ENCODE measurements around the gene RASAL1. TPM values are rescaled to one million over a fixed set of nuclear protein-coding genes. Genes with fewer than 3 reads are reported as not detected.
"Not testable (repeated sequence)": the region's sequence is repeated elsewhere in the genome, so short reads cannot be mapped to it uniquely, and the experiment has no call there.

RASAL1 gene
- total RNA-seq, 1 donor from 2014 or later, result not detected

DNA sequence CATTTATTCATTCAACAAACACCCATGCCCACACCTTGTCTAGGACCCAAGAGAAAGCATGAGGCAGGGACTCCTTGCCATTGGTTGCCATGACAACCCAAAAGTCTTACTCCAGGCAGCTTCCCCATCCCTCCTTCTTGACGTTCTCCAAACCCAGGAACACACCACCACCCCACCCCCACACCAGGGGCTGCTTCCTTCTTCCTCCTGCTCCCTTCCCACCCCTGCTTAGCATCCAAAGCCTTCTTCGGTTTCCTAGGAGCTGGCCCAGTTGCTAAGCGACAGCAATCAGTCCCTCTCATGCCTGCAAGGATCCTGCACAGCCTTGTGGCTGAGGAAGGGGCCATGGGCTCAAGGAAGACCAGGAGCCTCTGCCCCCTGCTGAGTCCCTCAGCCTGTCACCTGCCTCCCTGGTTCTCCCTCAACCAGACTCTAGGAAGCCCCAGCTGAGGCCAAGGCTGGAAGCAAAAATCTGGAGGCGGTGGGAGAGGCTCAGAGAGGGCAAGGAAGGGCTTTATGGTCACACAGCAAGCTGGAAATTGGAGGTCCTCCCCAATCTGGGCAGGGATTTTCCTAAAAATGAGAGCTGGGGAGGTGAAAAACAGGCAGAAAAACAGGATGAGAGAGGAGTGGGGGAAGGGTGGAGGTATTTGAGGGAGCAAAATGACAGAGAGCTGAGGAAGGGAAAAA is 15.4 kb downstream of the RASAL1 start:
- DNase-seq (ENCODE audit: low read depth), result no peak

DNA sequence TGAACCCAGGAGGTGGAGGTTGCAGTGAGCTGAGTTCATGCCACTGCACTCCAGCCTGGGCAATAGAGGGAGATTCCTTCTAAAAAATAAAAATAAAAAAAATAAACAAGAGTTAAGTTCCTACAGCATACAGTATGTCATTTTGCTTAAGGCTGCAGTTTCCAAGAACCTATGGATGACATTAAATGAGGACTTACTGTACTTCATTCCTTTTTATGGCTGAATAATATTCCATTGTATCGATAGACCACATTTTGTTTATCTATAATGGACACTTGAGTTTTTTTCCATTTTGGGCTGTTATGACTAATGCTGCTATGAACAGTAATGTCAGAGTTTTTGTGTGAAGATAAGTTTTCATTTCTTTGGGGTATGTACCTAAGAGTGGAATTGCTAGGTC is 17.4 kb downstream of the RASAL1 start:
- DNase-seq (ENCODE audit: low read depth), result no peak

GRCh38 chr12:113117684-113118083 is 17.9 kb downstream of the RASAL1 start:
- not testable (repeated sequence) for DNase-seq (ENCODE audit: low read depth)

DNA sequence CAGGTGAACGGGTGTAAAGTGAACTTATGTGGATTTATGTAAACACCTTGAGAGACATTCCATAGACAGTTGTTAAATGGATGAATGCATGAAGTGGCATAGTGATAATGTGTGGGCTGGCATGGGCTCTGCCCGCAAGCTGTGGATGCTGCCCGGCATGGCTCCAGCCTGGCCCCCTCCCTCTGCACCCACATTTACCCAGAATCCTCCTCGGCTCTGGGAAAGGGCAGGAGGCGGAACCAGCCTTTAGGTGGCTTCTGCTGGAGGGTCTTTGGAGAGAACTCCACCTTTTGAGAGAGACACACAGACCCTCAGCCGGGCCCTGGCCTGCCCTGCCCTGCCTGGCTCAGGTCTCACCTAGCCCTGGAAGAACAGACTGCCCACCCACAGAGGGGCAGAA is 18.7 kb downstream of the RASAL1 start:
- DNase-seq (ENCODE audit: low read depth), result no peak

DNA sequence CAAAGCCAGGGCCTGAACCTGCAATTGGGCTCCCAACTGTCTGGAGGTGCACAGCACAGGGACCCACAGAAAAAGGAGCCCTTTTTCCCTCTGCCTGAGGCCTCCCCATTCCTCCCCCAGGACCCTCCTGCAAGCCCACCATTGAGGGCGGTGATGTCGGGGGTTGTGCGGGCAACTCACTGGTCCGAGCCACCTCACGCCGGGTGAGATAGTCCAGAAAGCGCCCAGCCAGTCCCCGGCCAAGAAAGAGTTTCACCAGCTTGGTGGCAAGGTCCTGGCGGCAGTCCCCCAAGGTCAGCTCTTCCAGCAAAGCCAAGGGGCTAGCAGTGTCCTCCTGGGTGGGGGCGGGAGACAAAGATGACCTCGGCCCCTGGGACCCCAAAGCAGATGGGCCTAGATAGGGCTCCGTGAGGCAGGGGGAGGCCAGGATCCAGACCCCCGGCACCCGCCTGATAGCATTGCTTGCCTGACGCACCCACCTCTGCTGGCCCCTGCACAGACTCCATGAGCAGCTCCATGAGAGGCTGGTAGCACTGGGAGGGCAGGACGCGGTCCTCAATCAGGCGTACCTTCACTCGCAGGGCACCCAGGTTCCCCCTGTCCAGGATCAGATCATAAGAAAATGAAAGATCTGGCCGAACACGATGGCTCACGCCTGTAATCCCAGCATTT is 20.0 kb downstream of the RASAL1 start:
- no peak for DNase-seq (ENCODE audit: low read depth)

DNA sequence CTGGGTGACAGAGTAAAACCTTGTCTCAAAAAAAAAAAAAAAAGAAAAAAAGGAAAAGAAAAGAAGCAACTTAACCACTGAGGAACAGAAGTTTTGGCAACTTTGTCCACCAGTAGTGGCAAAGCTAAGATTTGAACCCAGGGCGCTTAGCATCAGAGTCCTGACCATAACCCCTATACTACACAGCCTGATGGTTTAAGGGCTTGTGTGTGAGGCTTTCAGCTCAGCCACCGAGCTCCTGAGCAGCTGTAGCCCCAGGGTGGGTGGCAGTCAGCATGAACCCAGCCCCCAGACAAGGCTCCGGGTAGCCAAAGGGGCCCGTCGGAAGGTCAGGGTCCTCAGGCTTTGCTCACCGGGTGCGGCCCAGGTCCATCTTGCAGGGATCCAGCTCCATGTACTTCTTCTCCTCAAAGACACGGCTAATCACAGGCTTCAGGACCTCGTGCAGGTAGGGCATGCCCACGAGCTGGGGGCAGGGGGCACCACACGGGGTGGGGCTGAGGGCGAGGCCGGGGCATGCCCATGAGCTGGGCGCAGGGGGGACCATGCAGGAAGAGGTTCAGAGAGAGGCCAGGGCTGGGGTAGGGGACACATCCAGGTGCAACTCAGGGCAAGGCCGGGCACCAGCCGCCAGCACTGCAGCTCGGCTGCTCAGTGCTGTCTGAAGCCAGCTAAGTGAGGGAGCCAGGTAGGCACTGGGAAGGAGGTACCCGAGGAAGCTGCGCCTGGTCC is 20.9 kb downstream of the RASAL1 start:
- no peak for DNase-seq (ENCODE audit: low read depth)

DNA sequence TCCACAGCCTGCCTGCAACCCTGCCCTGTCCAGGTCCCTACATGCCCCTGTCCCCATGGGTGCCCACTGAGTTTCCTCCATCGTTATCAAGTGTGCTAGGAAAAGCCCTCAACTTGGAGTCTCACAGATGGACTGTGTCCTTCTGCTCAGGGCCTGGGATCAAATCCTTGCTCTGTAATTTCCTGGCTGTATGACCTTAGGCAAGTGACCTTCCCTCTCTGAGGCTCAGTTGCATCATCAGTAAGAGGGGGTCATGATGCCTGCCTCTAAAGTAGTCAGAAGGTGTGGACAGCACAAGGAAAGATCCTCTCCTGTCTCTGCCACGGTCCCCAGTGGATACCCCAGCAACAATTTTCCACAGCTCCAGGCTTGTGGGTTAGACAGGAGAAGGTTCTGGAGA is 22.2 kb downstream of the RASAL1 start:
- no peak for DNase-seq (ENCODE audit: low read depth)

DNA sequence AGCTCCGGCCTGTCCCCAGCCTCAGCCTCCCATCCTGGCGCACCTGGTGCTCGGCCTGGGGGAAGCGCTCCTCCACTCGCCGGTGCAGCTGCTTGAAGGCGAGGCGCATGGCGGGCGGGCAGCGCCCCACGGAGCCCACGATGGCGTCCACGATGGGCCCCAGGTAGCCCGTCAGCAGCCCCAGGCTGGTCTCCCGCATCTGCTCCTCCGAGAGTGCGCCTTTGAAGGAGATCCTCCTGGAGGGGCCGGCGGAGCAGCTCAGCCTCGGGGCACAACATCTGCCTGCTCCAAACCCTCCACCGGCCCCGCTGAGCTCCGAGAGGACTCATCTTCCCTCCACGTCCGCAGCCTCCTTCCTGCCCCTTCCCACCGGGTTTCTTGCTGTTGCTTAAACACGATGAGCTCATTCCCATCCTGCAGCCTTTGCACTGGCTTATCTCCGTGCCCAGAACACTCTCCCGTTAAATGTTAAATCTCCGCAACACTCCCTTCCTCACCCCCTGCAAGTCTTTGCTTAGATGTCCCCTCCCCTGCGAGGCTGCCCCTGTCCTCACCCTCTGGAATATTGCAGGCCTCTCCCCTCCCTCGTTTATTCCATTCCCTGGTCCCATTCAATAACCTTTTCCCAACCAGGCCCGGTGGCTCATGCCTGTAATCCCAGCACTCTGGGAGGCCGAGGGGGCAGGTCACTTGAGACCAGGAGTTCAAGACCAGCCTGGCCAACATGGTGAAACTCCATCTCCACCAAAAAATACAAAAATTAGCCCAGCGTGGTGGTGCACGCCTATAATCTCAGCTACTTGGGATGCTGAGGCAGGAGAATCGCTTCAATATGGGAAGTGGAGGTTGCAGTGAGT is 23.3 kb downstream of the RASAL1 start:
- DNase-seq (ENCODE audit: low read depth), result no peak

DNA sequence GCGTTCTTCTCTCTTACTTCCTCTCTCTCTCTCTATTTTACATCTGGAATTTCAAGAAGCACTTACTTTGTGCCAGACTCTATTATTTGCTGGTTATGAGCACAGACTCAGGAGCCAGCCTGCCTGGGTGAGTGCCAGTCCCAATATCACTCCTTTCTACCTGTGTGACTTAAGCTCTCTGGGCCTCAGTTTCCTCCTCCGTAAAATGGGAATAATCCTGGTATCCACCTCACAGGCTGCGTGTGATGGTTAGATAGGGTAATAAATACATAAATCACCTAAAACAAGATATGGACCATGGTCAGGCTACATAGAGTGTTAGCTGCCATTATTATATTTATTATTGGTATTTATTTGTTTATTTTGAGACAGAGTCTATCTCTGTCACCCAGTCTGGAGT is 24.3 kb downstream of the RASAL1 start:
- DNase-seq (ENCODE audit: low read depth), result no peak

GRCh38 chr12:113109872-113110599 is 25.5 kb downstream of the RASAL1 start:
- no peak for DNase-seq (ENCODE audit: low read depth)

GRCh38 chr12:113109360-113109759 is 26.2 kb downstream of the RASAL1 start:
- no peak for DNase-seq (ENCODE audit: low read depth)

DNA sequence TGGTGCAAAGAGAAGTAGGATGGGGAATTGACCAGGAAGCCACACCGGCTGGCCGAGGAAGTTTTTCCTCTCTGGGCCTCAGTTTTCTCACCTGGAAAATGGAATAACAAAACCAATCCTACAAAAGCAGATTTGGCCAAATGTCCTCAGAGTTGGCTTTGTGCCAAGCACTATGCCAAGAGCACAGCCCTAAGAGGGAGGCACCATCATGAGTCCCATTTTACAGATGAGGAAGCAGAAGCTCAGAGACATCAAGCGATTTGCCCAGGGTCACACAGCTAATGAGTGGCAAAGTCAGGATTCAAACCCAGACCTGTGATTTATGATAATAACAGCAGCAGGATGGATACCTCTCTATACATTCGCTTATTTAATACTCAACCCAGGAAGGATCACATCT is 27.3 kb downstream of the RASAL1 start:
- no peak for DNase-seq (ENCODE audit: low read depth)

DNA sequence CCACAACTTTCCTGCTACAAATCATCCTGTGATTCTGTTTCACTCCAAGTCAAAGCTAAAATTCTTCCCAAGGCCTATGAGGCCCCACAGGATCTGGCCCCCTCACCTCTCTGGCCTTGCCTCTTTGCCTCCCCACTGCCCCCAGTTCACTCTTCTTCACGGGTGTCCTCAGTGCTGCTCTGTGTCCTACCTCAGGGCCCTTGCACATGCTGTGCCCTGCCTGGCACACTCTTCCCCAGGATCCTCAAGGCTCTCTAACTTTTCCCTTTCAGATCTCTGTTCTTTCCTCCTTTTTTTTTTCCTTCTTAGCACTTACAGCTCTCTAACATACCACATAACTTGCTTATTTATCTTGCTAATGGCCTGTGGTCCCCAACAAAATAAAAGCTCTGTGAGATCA is 29.2 kb downstream of the RASAL1 start:
- DNase-seq (ENCODE audit: low read depth), result no peak

- no peak for DNase-seq (ENCODE audit: low read depth)
These were observed 29.8 kb downstream of the RASAL1 start for GRCh38 chr12:113105606-113106271.

DNA sequence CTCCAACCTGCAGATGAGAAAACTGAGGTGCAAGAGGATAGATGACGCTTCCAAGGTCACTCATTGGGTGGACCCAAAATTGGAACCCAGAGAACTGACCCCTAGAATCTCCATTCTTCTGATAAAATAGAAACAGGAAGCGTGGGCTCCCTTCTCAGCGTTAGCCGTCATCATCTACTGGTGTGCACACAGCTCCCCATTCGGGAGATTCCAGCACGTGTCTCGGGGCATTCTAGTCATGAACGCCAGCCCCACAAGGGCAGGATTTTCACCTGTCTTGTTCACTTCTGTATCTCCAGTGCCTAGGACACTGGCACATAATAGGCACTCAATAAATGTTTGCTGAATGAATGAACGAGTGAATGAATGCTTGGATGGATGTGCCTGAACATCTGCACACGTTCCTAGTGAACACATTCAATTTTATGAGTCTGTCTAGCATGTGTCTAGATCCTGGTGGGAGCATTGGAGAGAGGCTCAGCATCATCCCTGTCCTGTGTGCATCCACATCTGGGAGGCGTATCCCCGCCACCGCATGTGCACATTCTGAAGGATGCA is 30.5 kb downstream of the RASAL1 start:
- DNase-seq (ENCODE audit: low read depth), result no peak

DNA sequence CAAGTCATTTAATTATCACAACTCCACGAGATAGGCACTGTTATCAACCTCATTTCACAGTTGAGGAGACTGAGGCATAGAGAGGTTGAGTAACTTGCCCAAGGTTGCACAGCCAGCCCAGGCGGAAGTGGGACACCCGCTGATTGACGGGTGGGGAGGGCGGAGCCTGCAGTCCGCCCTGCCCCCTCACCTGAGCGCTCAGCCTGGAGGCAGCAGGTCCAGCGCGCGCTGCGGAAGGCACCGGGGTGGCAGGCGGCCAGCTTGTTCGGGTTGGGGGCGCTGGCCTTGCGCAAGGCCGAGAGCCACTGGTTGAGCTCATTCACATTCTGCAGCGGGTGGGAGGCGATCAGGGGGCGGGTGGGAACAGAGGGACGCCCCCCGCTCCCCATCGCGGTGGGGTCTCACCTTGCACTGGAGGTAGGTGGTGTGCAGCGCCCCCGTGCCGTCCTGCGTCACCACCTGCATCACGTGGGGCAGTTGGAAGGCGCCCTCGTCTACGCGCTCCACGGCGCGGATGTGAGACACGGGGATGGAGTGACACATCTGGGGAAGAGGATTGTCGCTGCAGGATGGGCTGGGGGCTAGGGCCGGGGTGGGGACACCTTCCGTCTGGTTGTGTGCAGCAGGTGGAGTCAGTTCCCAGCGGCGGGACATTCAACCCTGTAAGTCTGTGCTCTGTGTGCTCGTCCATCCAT is 31.7 kb downstream of the RASAL1 start:
- no peak for DNase-seq (ENCODE audit: low read depth)

DNA sequence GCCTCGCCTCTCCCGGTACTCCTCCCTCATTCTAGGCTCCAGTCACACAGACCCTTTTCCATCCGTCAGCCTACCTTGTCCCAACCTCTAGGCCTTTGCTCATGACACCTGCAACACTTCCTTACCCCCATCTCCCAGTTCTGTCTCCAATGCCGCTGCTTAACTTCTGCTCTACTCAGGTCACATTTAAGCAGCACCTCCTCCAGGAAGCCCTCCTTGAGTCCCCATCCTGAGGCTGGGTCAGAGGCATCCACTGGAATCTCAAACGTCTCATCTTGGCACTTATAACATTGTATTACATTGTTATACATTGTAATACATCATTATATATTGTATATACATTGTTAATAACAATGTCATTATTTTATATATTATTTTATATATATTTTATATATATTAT is 32.8 kb downstream of the RASAL1 start:
- no peak for DNase-seq (ENCODE audit: low read depth)

- DNase-seq (ENCODE audit: low read depth), result no peak
These were observed 33.8 kb downstream of the RASAL1 start for GRCh38 chr12:113101751-113102150.

GRCh38 chr12:113099764-113100163 is 35.8 kb downstream of the RASAL1 start:
- no peak for DNase-seq (ENCODE audit: low read depth)
